H1 (cell line): ENCODE results near the gene CPE. TPM values are rescaled to one million over a fixed set of nuclear protein-coding genes. Genes with fewer than 3 reads are reported as not detected.

ENCODE experiments used
- BACH1 ChIP-seq: IDR thresholded peaks from 2 replicates; pipeline ENCODE4 v1.6.1; 2012; ENCODE audit warnings: low read length, improper control_type of control experiment
- CEBPB ChIP-seq: IDR thresholded peaks from 2 replicates; pipeline ENCODE4 v1.6.1; 2012; ENCODE audit warnings: low read depth, low read length
- CHD2 ChIP-seq: IDR thresholded peaks from 2 replicates; pipeline ENCODE4 v1.6.1; 2012; ENCODE audit warnings: low read length, improper control_type of control experiment
- POLR2A ChIP-seq, 2 experiments: IDR thresholded peaks; 1 replicate in 1 of 2; 2 replicates in 1 of 2; pipeline ENCODE4 v1.6.1; 2011; ENCODE audit warnings: low read depth in 2 of 2, low read length in 2 of 2, mild to moderate bottlenecking in 2 of 2; ENCODE audit errors: control extremely low read depth in 1 of 2
- RBBP5 ChIP-seq: IDR thresholded peaks from 2 replicates; pipeline ENCODE4 v1.7.1; 2012; ENCODE audit warnings: low read depth, mild to moderate bottlenecking, inconsistent platforms, low read length, moderate library complexity, borderline replicate concordance
- RFX5 ChIP-seq: IDR thresholded peaks from 2 replicates; pipeline ENCODE4 v1.6.1; 2011; ENCODE audit warnings: low read depth, low read length, improper control_type of control experiment, borderline replicate concordance
- RXRA ChIP-seq: IDR thresholded peaks from 2 replicates; pipeline ENCODE4 v1.6.1; 2011; ENCODE audit warnings: low read depth, mild to moderate bottlenecking, low read length, moderate library complexity; ENCODE audit not compliant: insufficient read depth
- SIN3A ChIP-seq, 2 experiments: IDR thresholded peaks in 1 of 2; conservative IDR thresholded peaks in 1 of 2; 2 replicates each; pipeline ENCODE4 v1.6.1; 2011 to 2012; ENCODE audit warnings: low read length in 2 of 2, improper control_type of control experiment in 1 of 2, low read depth in 1 of 2, mild to moderate bottlenecking in 1 of 2
- SIRT6 ChIP-seq: IDR thresholded peaks from one replicate; pipeline ENCODE4 v1.7.1; 2012; ENCODE audit warnings: low read length, inconsistent platforms
- TAF1 ChIP-seq: IDR thresholded peaks from 2 replicates; pipeline ENCODE4 v1.6.1; 2011; ENCODE audit warnings: mild to moderate bottlenecking, low read depth, low read length
- ZNF274 ChIP-seq: IDR thresholded peaks from 2 replicates; pipeline ENCODE4 v1.7.0; 2012; ENCODE audit warnings: low read length, borderline replicate concordance; ENCODE audit errors: extremely low read depth
- polyA plus RNA-seq, 7 experiments: library from polyadenylated mRNA; depleted of rRNA in 3 of 7; stranded (reverse) in 5 of 7; unstranded in 2 of 7; fragments of >200 nt in 5 of 7; fragments of 200-250 nt in 2 of 7; gene quantifications; 1 replicate in 5 of 7; 2 replicates in 1 of 7; 4 replicates in 1 of 7; pipeline versions ENCODE4 v1.2.1 to v1.2.3, GENCODE V29; 2011 to 2013; ENCODE audit warnings: missing spikeins in 2 of 7, mixed read lengths in 2 of 7
- total RNA-seq: library from RNA; stranded (reverse); fragmentation: NEBNext Ultra II Directional; extraction: Animal tissue kit (Norgen Biotek cat#: 25700); gene quantifications from 2 replicates; pipeline ENCODE4 v1.2.1, GENCODE V29; 2021

CPE gene
- total and polyA plus RNA-seq, 2 of the 8 experiments (the other 6 are each of a cell fraction or from before 2014, with no cell fraction given), result 9.4 to 10.2 TPM

DNA sequence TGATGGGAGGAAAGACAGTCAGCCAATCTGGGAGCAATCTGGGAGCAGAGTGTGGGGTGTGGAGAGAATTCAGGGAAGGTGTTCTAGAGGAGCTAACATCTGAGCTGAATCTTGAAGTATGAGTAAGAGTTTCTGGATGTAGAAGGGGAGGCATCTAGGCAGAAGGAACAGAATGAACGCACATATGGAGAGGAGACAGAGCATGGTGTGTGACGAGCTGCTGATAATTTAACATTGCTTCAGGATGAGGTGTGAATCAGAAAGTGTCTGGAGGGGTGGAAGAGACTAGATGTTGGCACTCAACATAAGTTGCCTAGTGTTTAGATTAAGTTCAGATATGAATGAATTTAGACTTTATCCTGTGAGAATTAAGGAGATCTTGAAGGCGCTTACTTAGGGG, 58.9 kb downstream of the CPE start (continued):
- TF ChIP-seq CEBPB, result no peak
- TF ChIP-seq CHD2, result no peak
- TF ChIP-seq RBBP5, result no peak
- TF ChIP-seq SIN3A (conservative IDR thresholded peaks at IDR 0.05 in 1 of 2, IDR thresholded peaks at IDR 0.05 in 1 of 2; ENCODE audit: low read depth in 1 of 2, low read length in 2 of 2), result no peak
- no peak for TF ChIP-seq BACH1
- no peak for TF ChIP-seq ZNF274
- no peak for TF ChIP-seq RFX5
- no peak for TF ChIP-seq RXRA
- no peak for TF ChIP-seq POLR2A (IDR thresholded peaks at IDR 0.05; ENCODE audit: control extremely low read depth in 1 of 2, low read depth in 2 of 2, low read length in 2 of 2)
- TF ChIP-seq SIRT6, result no peak
- no peak for TF ChIP-seq TAF1
- TF ChIP-seq, all 59 proteins: peak for 0
